Upper lobe of right lung (tissue), 1 donor: ENCODE results near the gene TBCD. TPM values are rescaled to one million over a fixed set of nuclear protein-coding genes. Genes with fewer than 3 reads are reported as not detected.
"Not testable (repeated sequence)": the region's sequence is repeated elsewhere in the genome, so short reads cannot be mapped to it uniquely, and the experiment has no call there.

Source experiments
- ATAC-seq: fragments of 200-7000 bp; cut with Tn5 transposase; one replicate; pipeline ENCODE4 v1.9.1; 2020; ENCODE audit warnings: mild to moderate bottlenecking, moderate library complexity
- DNase-seq: peaks from one replicate; pipeline ENCODE4 v3.0.0-alpha.2; 2020
- H3K27ac ChIP-seq: fragments of 200-600 bp; one replicate; pipeline ENCODE4 v1.8.0; 2022
- H3K27me3 ChIP-seq: fragments of 200-600 bp; one replicate; pipeline ENCODE4 v1.8.0; 2022; ENCODE audit warnings: mild to moderate bottlenecking
- H3K36me3 ChIP-seq: fragments of 200-600 bp; one replicate; pipeline ENCODE4 v1.8.0; 2022
- H3K4me1 ChIP-seq: fragments of 200-600 bp; one replicate; pipeline ENCODE4 v1.8.0; 2022
- H3K4me3 ChIP-seq: fragments of 200-600 bp; one replicate; pipeline ENCODE4 v1.8.0; 2022; ENCODE audit warnings: mild to moderate bottlenecking
- H3K9me3 ChIP-seq: fragments of 200-600 bp; one replicate; pipeline ENCODE4 v1.8.0; 2022
- intact Hi-C: fragments of 100-400 bp; cut with DNase I; formaldehyde crosslinking; loops from one replicate; pipeline ENCODE4 v1.11.0; 2022
- total RNA-seq: library from RNA; stranded (reverse); fragmentation: NEBNext Ultra II Directional; extraction: Animal tissue kit (Norgen Biotek cat#: 25700); gene quantifications from one replicate; pipeline ENCODE4 v1.2.1, GENCODE V29; 2021
- TF ChIP-seq, protein P1 (sequence below): fragments of 200-600 bp; IDR thresholded peaks from one replicate; pipeline ENCODE4 v1.8.0; 2022; ENCODE audit warnings: antibody characterized with exemption
- donor health status: DM: no; HTN: yes; CAD: no; lungs with severe emphysema.

Gene TBCD
- total RNA-seq, 1 donor from 2014 or later, result 84.5 TPM

- Histone ChIP-seq H3K36me3 (peaks cover 24% of the 10 kb centered on the region), H3K4me3 (no peak overlapping the region)
- peak; percentile 81 for DNase-seq
Measured at GRCh38 chr17:82737967-82738877, 13.6 kb upstream of the TBCD start.

DNA sequence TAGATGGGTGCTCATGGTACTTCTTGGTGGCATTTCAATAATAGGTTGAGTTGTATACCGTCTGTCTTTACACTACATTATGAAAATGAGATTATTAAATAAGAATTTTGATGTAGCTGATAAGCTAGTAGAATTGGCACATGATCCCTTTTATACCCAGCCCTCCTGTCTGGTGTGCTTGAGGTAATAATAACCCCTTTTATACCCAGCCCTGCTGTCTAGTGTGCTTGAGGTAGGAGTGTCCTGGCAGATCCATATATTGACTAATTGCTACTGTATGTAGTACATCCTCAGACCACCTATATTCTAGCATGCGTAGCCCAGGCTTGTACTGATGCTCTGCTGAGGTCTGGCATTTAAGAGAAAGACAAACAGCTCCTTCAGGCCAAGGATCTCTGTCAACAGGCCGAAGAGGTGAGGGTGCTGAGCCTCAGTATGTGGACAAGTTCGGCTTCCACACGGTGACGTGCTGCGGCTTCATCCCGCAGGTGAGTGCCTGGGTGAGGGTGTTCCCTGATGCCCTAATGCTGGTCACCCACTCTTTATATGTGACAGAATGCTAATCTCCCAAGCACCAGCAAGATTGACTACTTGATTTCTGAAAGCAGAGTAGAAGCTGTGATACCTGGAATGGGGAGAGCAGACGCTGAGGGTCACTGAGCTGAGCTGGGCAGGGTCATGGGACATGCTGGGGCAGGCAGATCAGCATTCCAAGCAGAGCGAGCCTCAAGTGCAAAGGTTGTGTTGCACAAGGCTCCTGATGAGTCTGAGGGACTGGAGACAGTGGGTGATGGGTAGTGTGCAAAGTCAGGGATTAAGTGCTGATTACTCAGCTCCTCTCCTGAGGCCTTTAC, 10.7 kb upstream of the TBCD start:
- Histone ChIP-seq H3K9me3 (no peaks in the 10 kb centered on the region), H3K4me1 (peaks cover 5% of the 10 kb centered on the region), H3K36me3 (peaks cover 24% of the 10 kb centered on the region), H3K4me3 (no peak overlapping the region), H3K27ac (no peak overlapping the region), H3K27me3 (no peaks in the 10 kb centered on the region)
- ATAC-seq (no peak), DNase-seq (no peak)
- intact Hi-C loops, result no loop called here
- TF ChIP-seq, protein P1, sequence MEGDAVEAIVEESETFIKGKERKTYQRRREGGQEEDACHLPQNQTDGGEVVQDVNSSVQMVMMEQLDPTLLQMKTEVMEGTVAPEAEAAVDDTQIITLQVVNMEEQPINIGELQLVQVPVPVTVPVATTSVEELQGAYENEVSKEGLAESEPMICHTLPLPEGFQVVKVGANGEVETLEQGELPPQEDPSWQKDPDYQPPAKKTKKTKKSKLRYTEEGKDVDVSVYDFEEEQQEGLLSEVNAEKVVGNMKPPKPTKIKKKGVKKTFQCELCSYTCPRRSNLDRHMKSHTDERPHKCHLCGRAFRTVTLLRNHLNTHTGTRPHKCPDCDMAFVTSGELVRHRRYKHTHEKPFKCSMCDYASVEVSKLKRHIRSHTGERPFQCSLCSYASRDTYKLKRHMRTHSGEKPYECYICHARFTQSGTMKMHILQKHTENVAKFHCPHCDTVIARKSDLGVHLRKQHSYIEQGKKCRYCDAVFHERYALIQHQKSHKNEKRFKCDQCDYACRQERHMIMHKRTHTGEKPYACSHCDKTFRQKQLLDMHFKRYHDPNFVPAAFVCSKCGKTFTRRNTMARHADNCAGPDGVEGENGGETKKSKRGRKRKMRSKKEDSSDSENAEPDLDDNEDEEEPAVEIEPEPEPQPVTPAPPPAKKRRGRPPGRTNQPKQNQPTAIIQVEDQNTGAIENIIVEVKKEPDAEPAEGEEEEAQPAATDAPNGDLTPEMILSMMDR, result no peak

More at GRCh38 chr17:82737967-82738877, 13.6 kb upstream of the TBCD start:
- H3K27me3 ChIP-seq, result no peaks in the 10 kb centered on the region
- H3K27ac ChIP-seq, result no peak overlapping the region
- no peaks in the 10 kb centered on the region for H3K9me3 ChIP-seq
- ATAC-seq, result peak; percentile 74
- TF ChIP-seq, protein P1, result no peak
- peaks cover 10% of the 10 kb centered on the region for H3K4me1 ChIP-seq
- intact Hi-C loops, result no loop called here

DNA sequence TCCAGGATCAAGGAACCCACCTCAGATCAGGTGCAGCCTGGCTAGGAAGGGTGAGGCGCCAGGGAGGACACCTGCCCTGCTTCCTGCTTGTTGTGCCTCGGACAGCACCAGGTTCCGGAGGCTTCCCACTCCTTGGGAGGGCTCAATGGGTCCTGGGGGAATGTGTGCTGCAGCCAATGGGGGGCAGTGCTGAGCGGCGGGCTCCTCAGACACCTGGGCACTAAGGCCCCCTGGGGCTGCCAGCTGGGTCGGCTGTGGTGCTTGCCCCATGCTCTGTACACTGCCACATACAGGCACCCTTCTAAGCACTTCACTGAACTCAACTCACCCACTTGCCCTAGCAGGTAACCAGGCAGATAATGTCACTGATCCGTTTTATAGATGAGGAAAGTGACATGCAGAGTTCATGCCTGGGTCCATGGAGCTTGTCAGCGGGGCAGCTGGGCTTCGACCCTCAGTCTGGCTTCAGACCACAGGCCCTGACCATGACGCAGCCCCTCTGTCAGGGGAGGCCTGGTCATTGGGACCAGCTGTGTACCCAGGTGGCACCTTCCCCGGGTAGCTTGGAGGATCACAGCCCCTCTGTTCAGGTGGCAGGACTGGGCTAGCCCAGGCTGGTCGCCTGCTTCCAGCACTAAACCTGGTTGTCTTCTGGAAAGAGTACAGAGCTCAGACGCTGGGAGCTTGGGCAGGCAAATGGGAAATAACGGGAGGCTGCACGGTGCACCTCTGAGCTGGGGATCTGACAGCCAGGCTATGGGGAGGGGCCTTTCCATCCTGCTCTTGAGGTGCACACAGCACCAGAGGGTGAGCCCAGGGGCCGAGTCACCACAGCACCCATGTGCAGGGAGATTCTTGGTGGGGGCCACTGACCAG, 8.3 kb upstream of the TBCD start:
- intact Hi-C loops, result no loop called here
- peaks cover 24% of the 10 kb centered on the region for H3K36me3 ChIP-seq

DNA sequence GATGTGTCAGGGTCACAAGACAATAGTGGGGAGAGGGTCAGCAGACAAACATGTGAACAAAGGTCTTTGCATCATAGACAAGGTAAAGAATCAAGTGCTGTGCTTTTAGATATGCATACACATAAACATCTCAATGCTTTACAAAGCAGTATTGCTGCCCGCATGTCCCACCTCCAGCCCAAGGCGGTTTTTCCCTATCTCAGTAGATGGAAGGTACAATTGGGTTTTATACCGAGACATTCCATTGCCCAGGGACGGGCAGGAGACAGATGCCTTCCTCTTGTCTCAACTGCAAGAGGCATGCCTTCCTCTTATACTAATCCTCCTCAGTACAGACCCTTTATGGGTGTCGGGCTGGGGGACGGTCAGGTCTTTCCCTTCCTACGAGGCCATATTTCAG, 7.1 kb upstream of the TBCD start:
- Histone ChIP-seq H3K27ac (peak overlapping the region; percentile 17), H3K36me3 (peaks cover 23% of the 10 kb centered on the region)
- H3K27me3 ChIP-seq, result not testable (repeated sequence)

More for the DNA sequence above, 8.3 kb upstream of the TBCD start:
- Histone ChIP-seq H3K27ac (no peak overlapping the region), H3K4me3 (no peak overlapping the region), H3K9me3 (no peaks in the 10 kb centered on the region), H3K4me1 (no peaks in the 10 kb centered on the region), H3K27me3 (no peaks in the 10 kb centered on the region)
- TF ChIP-seq, protein P1, result no peak
- peak; percentile 42 for ATAC-seq
- no peak for DNase-seq

GRCh38 chr17:82745524-82745923, 6.3 kb upstream of the TBCD start:
- no peak for DNase-seq
- Histone ChIP-seq H3K9me3 (no peaks in the 10 kb centered on the region), H3K27ac (peak overlapping the region; percentile 11), H3K4me3 (no peak overlapping the region), H3K27me3 (no peaks in the 10 kb centered on the region), H3K36me3 (peaks cover 20% of the 10 kb centered on the region), H3K4me1 (no peaks in the 10 kb centered on the region)
- TF ChIP-seq, protein P1, result no peak
- intact Hi-C loops, result no loop called here
- ATAC-seq, result peak; percentile 47

More for the DNA sequence above, 7.1 kb upstream of the TBCD start:
- H3K9me3 ChIP-seq, DNase-seq, H3K4me1 ChIP-seq, ATAC-seq, H3K4me3 ChIP-seq, intact Hi-C loops: not testable (repeated sequence)
